ENCODE data around the gene KDM4B.

KDM4B gene

DNA sequence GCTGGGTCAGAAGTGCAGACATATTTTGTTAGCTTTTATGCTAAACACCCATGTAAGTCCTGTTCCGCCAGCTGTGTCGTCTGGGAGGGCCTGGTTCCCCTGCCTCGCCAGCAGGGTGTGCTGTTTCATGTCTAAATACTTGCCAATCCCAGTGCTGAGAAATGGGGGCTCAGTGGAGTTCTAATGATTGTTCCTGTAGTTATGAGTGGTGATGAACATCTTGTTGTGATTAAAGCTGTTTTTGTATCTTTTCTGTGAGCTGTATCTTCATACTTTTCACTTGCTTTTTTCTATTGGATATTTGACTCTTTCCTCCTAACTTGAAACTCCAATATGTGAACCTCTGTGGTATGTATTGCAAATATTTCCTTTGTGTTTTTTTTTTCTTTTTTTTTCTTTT is 32.7 kb downstream of the KDM4B start:
- H3K9me3 ChIP-seq (ENCODE audit: control insufficient read depth, insufficient read depth, low read length): no peaks in the 10 kb centered on the region
- H3K27ac ChIP-seq (ENCODE audit: low read depth, low read length): no peak overlapping the region
- H3K36me3 ChIP-seq (ENCODE audit: control insufficient read depth, insufficient read depth, low read length): no peaks in the 10 kb centered on the region
- no peaks in the 10 kb centered on the region for H3K27me3 ChIP-seq (ENCODE audit: control insufficient read depth, insufficient read depth, low read length)
- H3K4me3 ChIP-seq (ENCODE audit: low read depth, low read length): no peak overlapping the region
- H3K4me1 ChIP-seq (ENCODE audit: control insufficient read depth, insufficient read depth, low read length): no peaks in the 10 kb centered on the region
- H3K9ac ChIP-seq (ENCODE audit: low read depth, low read length): no peak overlapping the region

DNA sequence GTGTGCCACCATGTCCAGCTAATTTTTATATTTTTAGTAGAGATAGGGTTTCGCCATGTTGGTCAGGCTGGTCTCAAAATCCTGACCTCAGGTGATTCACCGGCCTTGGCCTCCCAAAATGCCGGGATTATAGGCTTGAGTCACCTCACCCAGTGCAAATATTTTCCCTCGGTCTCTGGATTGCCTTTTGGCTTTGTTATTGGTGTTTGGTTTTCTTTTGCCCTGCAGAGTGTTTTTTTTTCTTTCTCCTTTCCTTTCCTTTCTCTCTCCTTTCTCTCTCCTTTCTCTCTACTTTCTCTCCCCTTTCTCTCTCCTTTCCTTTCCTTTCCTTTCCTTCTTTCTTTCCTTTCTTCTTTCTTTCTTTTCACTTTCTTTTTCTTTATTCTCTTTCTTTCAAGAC is 33.2 kb downstream of the KDM4B start:
- Histone ChIP-seq H3K9ac (ENCODE audit: low read depth, low read length) (no peak overlapping the region), H3K4me3 (ENCODE audit: low read depth, low read length) (no peak overlapping the region), H3K27ac (ENCODE audit: low read depth, low read length) (no peak overlapping the region), H3K36me3 (ENCODE audit: control insufficient read depth, insufficient read depth, low read length) (no peaks in the 10 kb centered on the region), H3K9me3 (ENCODE audit: control insufficient read depth, insufficient read depth, low read length) (no peaks in the 10 kb centered on the region), H3K27me3 (ENCODE audit: control insufficient read depth, insufficient read depth, low read length) (no peaks in the 10 kb centered on the region), H3K4me1 (ENCODE audit: control insufficient read depth, insufficient read depth, low read length) (no peaks in the 10 kb centered on the region)

DNA sequence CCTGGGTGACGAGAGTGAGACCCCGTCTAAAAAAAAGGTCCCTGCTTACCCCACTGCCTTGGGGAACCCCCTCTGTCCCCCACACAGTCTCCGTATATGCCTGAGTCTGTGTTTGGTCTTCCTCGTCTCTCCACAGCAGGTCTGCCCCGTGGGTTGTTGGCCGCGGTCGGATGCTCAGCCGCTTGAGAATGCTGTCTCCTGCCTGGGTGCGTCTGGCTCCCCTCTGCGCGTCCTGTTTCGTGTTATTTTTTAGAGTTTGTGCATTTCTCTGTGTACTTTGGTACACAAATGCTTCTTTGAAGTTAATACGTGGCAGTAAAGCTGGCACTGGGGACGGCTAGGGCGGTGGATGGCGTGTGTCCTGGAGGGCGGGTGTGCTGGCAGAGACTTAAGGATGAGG is 34.9 kb downstream of the KDM4B start:
- Histone ChIP-seq H3K9ac (ENCODE audit: low read depth, low read length) (no peak overlapping the region), H3K4me1 (ENCODE audit: control insufficient read depth, insufficient read depth, low read length) (no peaks in the 10 kb centered on the region), H3K36me3 (ENCODE audit: control insufficient read depth, insufficient read depth, low read length) (no peaks in the 10 kb centered on the region), H3K27me3 (ENCODE audit: control insufficient read depth, insufficient read depth, low read length) (no peaks in the 10 kb centered on the region), H3K27ac (ENCODE audit: low read depth, low read length) (no peak overlapping the region), H3K9me3 (ENCODE audit: control insufficient read depth, insufficient read depth, low read length) (no peaks in the 10 kb centered on the region), H3K4me3 (ENCODE audit: low read depth, low read length) (no peak overlapping the region)

DNA sequence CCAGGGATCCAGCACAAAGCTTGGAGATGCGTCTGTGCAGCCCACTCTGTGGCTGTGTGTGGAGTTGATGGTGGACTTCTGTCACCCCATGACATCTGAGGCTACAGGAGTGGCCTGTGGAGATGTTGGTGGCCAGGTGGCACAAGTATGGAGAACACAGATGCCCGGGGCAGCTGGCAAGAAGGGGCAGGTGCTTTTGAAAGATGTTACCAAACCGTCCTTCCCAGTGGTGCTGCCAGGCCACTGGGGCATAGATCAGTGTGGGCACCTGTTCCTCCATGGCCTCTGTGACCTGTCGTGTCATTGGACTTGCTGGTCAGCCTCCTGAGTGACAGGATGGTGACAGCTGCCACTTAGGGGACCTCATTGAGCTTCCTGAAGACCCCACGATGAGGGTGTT is 36.2 kb downstream of the KDM4B start:
- Histone ChIP-seq H3K4me3 (ENCODE audit: low read depth, low read length) (no peak overlapping the region), H3K27me3 (ENCODE audit: control insufficient read depth, insufficient read depth, low read length) (no peaks in the 10 kb centered on the region), H3K4me1 (ENCODE audit: control insufficient read depth, insufficient read depth, low read length) (no peaks in the 10 kb centered on the region), H3K36me3 (ENCODE audit: control insufficient read depth, insufficient read depth, low read length) (no peaks in the 10 kb centered on the region), H3K9me3 (ENCODE audit: control insufficient read depth, insufficient read depth, low read length) (no peaks in the 10 kb centered on the region), H3K27ac (ENCODE audit: low read depth, low read length) (no peak overlapping the region), H3K9ac (ENCODE audit: low read depth, low read length) (no peak overlapping the region)

- no peak overlapping the region for H3K27ac ChIP-seq (ENCODE audit: low read depth, low read length)
- H3K9ac ChIP-seq (ENCODE audit: low read depth, low read length): no peak overlapping the region
- H3K27me3 ChIP-seq (ENCODE audit: control insufficient read depth, insufficient read depth, low read length): no peaks in the 10 kb centered on the region
- no peak overlapping the region for H3K4me3 ChIP-seq (ENCODE audit: low read depth, low read length)
- no peaks in the 10 kb centered on the region for H3K9me3 ChIP-seq (ENCODE audit: control insufficient read depth, insufficient read depth, low read length)
- H3K4me1 ChIP-seq (ENCODE audit: control insufficient read depth, insufficient read depth, low read length): no peaks in the 10 kb centered on the region
- H3K36me3 ChIP-seq (ENCODE audit: control insufficient read depth, insufficient read depth, low read length): no peaks in the 10 kb centered on the region
Observed at GRCh38 chr19:5006201-5006600, 37.3 kb downstream of the KDM4B start.

DNA sequence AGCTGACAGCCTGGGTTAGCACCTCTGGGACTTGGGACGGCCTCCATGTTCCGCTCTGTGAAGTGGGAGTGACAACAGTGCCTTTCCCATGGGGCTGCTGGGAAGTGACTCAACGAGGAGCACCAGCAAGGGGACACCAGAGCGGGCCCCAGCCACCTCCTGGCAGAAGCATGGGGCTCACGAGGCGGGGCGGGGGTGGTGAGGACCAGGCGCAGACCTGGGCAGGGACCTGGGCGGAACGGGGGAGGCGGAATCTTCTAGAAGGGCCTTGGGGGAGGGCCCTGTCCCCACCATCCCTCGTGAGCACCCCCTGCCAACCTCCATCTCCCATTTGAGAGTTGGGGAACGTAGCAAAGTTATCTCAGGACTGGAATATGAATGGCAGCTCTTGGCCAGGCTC is 37.9 kb downstream of the KDM4B start:
- Histone ChIP-seq H3K36me3 (ENCODE audit: control insufficient read depth, insufficient read depth, low read length) (no peaks in the 10 kb centered on the region), H3K9me3 (ENCODE audit: control insufficient read depth, insufficient read depth, low read length) (no peaks in the 10 kb centered on the region), H3K4me1 (ENCODE audit: control insufficient read depth, insufficient read depth, low read length) (no peaks in the 10 kb centered on the region), H3K27me3 (ENCODE audit: control insufficient read depth, insufficient read depth, low read length) (no peaks in the 10 kb centered on the region), H3K9ac (ENCODE audit: low read depth, low read length) (no peak overlapping the region), H3K4me3 (ENCODE audit: low read depth, low read length) (no peak overlapping the region), H3K27ac (ENCODE audit: low read depth, low read length) (no peak overlapping the region)

- Histone ChIP-seq H3K4me1 (ENCODE audit: control insufficient read depth, insufficient read depth, low read length) (no peaks in the 10 kb centered on the region), H3K27me3 (ENCODE audit: control insufficient read depth, insufficient read depth, low read length) (no peaks in the 10 kb centered on the region), H3K27ac (ENCODE audit: low read depth, low read length) (no peak overlapping the region), H3K9me3 (ENCODE audit: control insufficient read depth, insufficient read depth, low read length) (no peaks in the 10 kb centered on the region), H3K4me3 (ENCODE audit: low read depth, low read length) (no peak overlapping the region), H3K9ac (ENCODE audit: low read depth, low read length) (no peak overlapping the region), H3K36me3 (ENCODE audit: control insufficient read depth, insufficient read depth, low read length) (peaks cover 6% of the 10 kb centered on the region; the same call in 1 of the 2 replicates)
Observed at GRCh38 chr19:5011476-5012238, 42.7 kb downstream of the KDM4B start.

DNA sequence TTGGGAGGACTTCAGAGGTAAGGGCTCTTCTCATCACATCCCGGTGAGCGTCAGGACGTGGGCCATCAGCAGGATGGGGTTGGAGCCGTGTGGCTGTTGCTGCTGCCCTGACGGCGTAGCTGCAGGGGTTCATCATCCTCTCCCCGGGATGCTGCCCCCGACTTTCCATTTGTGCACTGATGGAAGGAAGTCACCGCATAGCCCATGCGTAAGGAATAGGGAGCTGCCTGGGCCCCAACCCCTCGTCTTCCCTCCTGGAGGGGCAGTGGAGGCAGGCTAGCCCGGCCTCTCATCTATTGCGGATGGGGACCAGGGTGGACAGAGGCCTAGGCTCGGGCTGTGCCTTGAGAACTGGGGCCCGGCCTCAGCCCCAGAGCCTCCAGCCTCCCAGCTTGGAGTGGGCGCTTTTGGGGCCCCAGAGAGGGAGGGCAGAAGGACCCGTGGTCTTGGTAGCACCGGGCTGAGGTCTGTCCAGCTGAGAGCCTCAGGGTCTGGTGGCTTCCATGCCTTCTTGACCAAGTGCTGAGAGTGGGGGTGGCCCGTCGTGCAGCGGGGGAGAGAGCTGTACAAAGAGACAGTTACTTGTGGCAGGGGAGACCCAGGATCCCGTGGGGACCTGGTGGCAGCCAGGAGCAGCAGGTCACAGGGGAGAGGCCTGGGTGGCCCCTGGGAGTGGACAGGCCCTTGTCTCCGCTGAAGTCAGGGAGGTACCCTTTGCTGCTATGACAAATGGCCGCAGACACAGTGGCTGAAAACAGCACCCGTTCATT is 44.0 kb downstream of the KDM4B start:
- Histone ChIP-seq H3K4me1 (ENCODE audit: control insufficient read depth, insufficient read depth, low read length) (no peaks in the 10 kb centered on the region), H3K9me3 (ENCODE audit: control insufficient read depth, insufficient read depth, low read length) (no peaks in the 10 kb centered on the region), H3K9ac (ENCODE audit: low read depth, low read length) (no peak overlapping the region), H3K36me3 (ENCODE audit: control insufficient read depth, insufficient read depth, low read length) (peaks cover 8% of the 10 kb centered on the region; the same call in 1 of the 2 replicates), H3K4me3 (ENCODE audit: low read depth, low read length) (no peak overlapping the region), H3K27ac (ENCODE audit: low read depth, low read length) (no peak overlapping the region), H3K27me3 (ENCODE audit: control insufficient read depth, insufficient read depth, low read length) (no peaks in the 10 kb centered on the region)

DNA sequence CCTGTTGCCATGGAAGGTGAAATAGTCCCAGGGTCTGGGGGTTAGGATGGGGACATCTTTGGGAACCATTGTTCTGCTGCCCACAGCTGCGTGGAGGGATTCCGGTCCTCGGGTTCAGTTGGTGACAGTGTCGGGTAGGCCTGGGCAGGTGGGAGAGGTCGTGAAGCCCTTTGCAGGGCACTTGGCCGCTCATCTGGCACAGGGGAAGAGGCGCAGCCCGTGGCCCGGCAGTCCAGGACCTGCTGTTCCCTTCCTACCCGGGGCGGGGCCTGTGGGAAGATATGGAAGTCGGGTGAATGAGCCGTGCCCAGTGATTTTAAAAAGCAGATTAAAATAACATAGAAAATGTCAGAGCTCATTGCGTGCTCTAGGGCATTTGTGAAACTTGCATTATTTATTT is 44.8 kb downstream of the KDM4B start:
- H3K9me3 ChIP-seq (ENCODE audit: control insufficient read depth, insufficient read depth, low read length): no peaks in the 10 kb centered on the region
- no peak overlapping the region for H3K4me3 ChIP-seq (ENCODE audit: low read depth, low read length)
- no peak overlapping the region for H3K27ac ChIP-seq (ENCODE audit: low read depth, low read length)
- peaks cover 16% of the 10 kb centered on the region for H3K36me3 ChIP-seq (ENCODE audit: control insufficient read depth, insufficient read depth, low read length)
- H3K4me1 ChIP-seq (ENCODE audit: control insufficient read depth, insufficient read depth, low read length): no peaks in the 10 kb centered on the region
- H3K9ac ChIP-seq (ENCODE audit: low read depth, low read length): no peak overlapping the region
- no peaks in the 10 kb centered on the region for H3K27me3 ChIP-seq (ENCODE audit: control insufficient read depth, insufficient read depth, low read length)

GRCh38 chr19:5014941-5015340 is 46.0 kb downstream of the KDM4B start:
- Histone ChIP-seq H3K27ac (ENCODE audit: low read depth, low read length) (no peak overlapping the region), H3K36me3 (ENCODE audit: control insufficient read depth, insufficient read depth, low read length) (peaks cover 21% of the 10 kb centered on the region), H3K9ac (ENCODE audit: low read depth, low read length) (no peak overlapping the region), H3K27me3 (ENCODE audit: control insufficient read depth, insufficient read depth, low read length) (no peaks in the 10 kb centered on the region), H3K4me3 (ENCODE audit: low read depth, low read length) (no peak overlapping the region), H3K4me1 (ENCODE audit: control insufficient read depth, insufficient read depth, low read length) (no peaks in the 10 kb centered on the region), H3K9me3 (ENCODE audit: control insufficient read depth, insufficient read depth, low read length) (no peaks in the 10 kb centered on the region)

DNA sequence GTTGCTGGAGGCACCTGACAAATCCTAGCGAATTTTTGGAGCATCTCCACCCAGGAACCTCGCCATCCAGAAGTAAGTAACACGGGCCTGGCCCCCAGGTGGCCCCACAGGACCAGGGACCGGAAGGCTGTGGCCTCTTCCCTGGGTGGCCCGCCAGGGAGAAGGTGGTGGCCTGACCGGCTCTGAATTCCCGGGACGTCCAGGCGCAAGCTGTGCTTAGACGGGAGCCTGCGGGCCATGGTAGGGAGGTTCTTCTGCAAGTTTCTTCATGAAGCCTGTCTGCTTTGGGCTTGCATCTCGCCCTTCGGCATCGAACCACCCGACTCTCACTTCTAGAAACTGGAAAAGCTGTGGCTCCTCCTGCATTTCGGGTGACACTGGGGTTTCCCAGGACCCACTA is 47.4 kb downstream of the KDM4B start:
- H3K4me3 ChIP-seq (ENCODE audit: low read depth, low read length): no peak overlapping the region
- no peak overlapping the region for H3K9ac ChIP-seq (ENCODE audit: low read depth, low read length)
- H3K9me3 ChIP-seq (ENCODE audit: control insufficient read depth, insufficient read depth, low read length): no peaks in the 10 kb centered on the region
- H3K36me3 ChIP-seq (ENCODE audit: control insufficient read depth, insufficient read depth, low read length): peaks cover 21% of the 10 kb centered on the region
- no peak overlapping the region for H3K27ac ChIP-seq (ENCODE audit: low read depth, low read length)
- H3K4me1 ChIP-seq (ENCODE audit: control insufficient read depth, insufficient read depth, low read length): no peaks in the 10 kb centered on the region
- H3K27me3 ChIP-seq (ENCODE audit: control insufficient read depth, insufficient read depth, low read length): no peaks in the 10 kb centered on the region
